SK-N-SH treated with all-trans-retinoic acid at 6 μM for 48 hours (cell line): ENCODE data around the gene LAMA2.

Source experiments
- ATAC-seq: fragments of 200-7000 bp; cut with Tn5 transposase; 3 replicates; pipeline ENCODE4 v1.9.1; 2020; ENCODE audit warnings: mild to moderate bottlenecking, moderate library complexity
- ARNTL ChIP-seq: fragments of 450-650 bp; formaldehyde crosslinking; IDR thresholded peaks from 2 replicates; pipeline ENCODE4 v1.5.0; 2020; ENCODE audit warnings: low read depth, mild to moderate bottlenecking, moderate library complexity, borderline replicate concordance
- BACH2 ChIP-seq: fragments of 250-450 bp; sonication (Bioruptor Pico); IDR thresholded peaks from 2 replicates; pipeline ENCODE4 v1.9.0; 2021; ENCODE audit warnings: mild to moderate bottlenecking, borderline replicate concordance
- CREB5 ChIP-seq: fragments of 250-450 bp; sonication (Bioruptor Pico); IDR thresholded peaks from 2 replicates; pipeline ENCODE4 v1.5.1; 2020; ENCODE audit warnings: low read depth, mild to moderate bottlenecking, moderate library complexity
- CSDC2 ChIP-seq: fragments of 250-450 bp; sonication (Bioruptor Pico); IDR thresholded peaks from 2 replicates; pipeline ENCODE4 v1.5.0; 2020; ENCODE audit warnings: mild to moderate bottlenecking, moderate library complexity
- ESRRG ChIP-seq: fragments of 250-450 bp; sonication (Bioruptor Pico); IDR thresholded peaks from 2 replicates; pipeline ENCODE4 v1.6.1; 2021; ENCODE audit warnings: mild to moderate bottlenecking
- GLIS3 ChIP-seq: fragments of 250-450 bp; sonication (Bioruptor Pico); IDR thresholded peaks from 2 replicates; pipeline ENCODE4 v1.5.0; 2020; ENCODE audit warnings: mild to moderate bottlenecking, moderate library complexity
- ISL1 ChIP-seq: fragments of 250-450 bp; sonication (Bioruptor Pico); IDR thresholded peaks from 2 replicates; pipeline ENCODE4 v2.1.2; 2022; ENCODE audit warnings: mild to moderate bottlenecking, moderate library complexity
- OSR1 ChIP-seq: fragments of 250-450 bp; sonication (Bioruptor Pico); IDR thresholded peaks from 2 replicates; pipeline ENCODE4 v1.8.0; 2022; ENCODE audit warnings: moderate library complexity, mild to moderate bottlenecking, inconsistent platforms
- SNAI2 ChIP-seq: fragments of 250-450 bp; sonication (Bioruptor Pico); IDR thresholded peaks from 2 replicates; pipeline ENCODE4 v1.5.0; 2020; ENCODE audit warnings: mild to moderate bottlenecking, moderate library complexity
- TCF4 ChIP-seq: fragments of 250-450 bp; sonication (Bioruptor Pico); IDR thresholded peaks from 2 replicates; pipeline ENCODE4 v1.8.0; 2021; ENCODE audit warnings: mild to moderate bottlenecking, moderate library complexity, borderline replicate concordance
- TOX ChIP-seq: fragments of 250-450 bp; sonication (Bioruptor Pico); IDR thresholded peaks from 2 replicates; pipeline ENCODE4 v1.8.0; 2021; ENCODE audit warnings: mild to moderate bottlenecking, moderate library complexity, borderline replicate concordance
- TSHZ2 ChIP-seq: fragments of 250-450 bp; sonication (Bioruptor Pico); IDR thresholded peaks from 2 replicates; pipeline ENCODE4 v1.5.0; 2020; ENCODE audit warnings: mild to moderate bottlenecking, moderate library complexity
- ZFP3 ChIP-seq: fragments of 250-450 bp; sonication (Bioruptor Pico); IDR thresholded peaks from 2 replicates; pipeline ENCODE4 v1.5.0; 2020; ENCODE audit warnings: mild to moderate bottlenecking, moderate library complexity
- ZFP30 ChIP-seq: fragments of 450-650 bp; formaldehyde crosslinking; IDR thresholded peaks from 2 replicates; pipeline ENCODE4 v1.5.0; 2022; ENCODE audit warnings: mild to moderate bottlenecking, moderate library complexity
- ZNF565 ChIP-seq: fragments of 450-650 bp; formaldehyde crosslinking; conservative IDR thresholded peaks from 2 replicates; pipeline ENCODE4 v1.5.0; 2020; ENCODE audit warnings: low read depth, mild to moderate bottlenecking, moderate library complexity
- ZNF70 ChIP-seq: fragments of 450-650 bp; formaldehyde crosslinking; IDR thresholded peaks from 2 replicates; pipeline ENCODE4 v1.5.0; 2020; ENCODE audit warnings: mild to moderate bottlenecking, moderate library complexity
- ZNF8 ChIP-seq: fragments of 450-650 bp; formaldehyde crosslinking; IDR thresholded peaks from 2 replicates; pipeline ENCODE4 v1.5.0; 2020; ENCODE audit warnings: mild to moderate bottlenecking, moderate library complexity
- TF ChIP-seq, protein P1 (sequence below): fragments of 250-450 bp; sonication (Bioruptor Pico); IDR thresholded peaks from 2 replicates; pipeline ENCODE4 v1.8.0; 2021; ENCODE audit warnings: low read depth, mild to moderate bottlenecking, moderate library complexity, borderline replicate concordance

Gene LAMA2

GRCh38 chr6:129263176-129263575 is 380.2 kb downstream of the LAMA2 start:
- ATAC-seq = no peak
- TF ChIP-seq ZNF565 (CRISPR knock-in tag) (no peak), BACH2 (CRISPR knock-in tag) (no peak), TOX (no peak), SNAI2 (no peak), CSDC2 (CRISPR knock-in tag) (no peak), TSHZ2 (CRISPR knock-in tag) (no peak), OSR1 (CRISPR knock-in tag) (no peak)

- ATAC-seq = no peak
- TF ChIP-seq ARNTL (CRISPR knock-in tag) = no peak
- TF ChIP-seq TCF4 (CRISPR knock-in tag) = no peak
- TF ChIP-seq OSR1 (CRISPR knock-in tag) = no peak
- TF ChIP-seq ZNF70 (CRISPR knock-in tag) = no peak
- no peak for TF ChIP-seq ZNF8 (CRISPR knock-in tag)
- TF ChIP-seq CSDC2 (CRISPR knock-in tag) = no peak
- no peak for TF ChIP-seq BACH2 (CRISPR knock-in tag)
- no peak for TF ChIP-seq ZFP30 (CRISPR knock-in tag)
- TF ChIP-seq, protein P1, sequence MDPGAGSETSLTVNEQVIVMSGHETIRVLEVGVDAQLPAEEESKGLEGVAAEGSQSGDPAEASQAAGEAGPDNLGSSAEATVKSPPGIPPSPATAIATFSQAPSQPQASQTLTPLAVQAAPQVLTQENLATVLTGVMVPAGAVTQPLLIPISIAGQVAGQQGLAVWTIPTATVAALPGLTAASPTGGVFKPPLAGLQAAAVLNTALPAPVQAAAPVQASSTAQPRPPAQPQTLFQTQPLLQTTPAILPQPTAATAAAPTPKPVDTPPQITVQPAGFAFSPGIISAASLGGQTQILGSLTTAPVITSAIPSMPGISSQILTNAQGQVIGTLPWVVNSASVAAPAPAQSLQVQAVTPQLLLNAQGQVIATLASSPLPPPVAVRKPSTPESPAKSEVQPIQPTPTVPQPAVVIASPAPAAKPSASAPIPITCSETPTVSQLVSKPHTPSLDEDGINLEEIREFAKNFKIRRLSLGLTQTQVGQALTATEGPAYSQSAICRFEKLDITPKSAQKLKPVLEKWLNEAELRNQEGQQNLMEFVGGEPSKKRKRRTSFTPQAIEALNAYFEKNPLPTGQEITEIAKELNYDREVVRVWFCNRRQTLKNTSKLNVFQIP (CRISPR knock-in tag) = no peak
These were observed 381.6 kb downstream of the LAMA2 start for GRCh38 chr6:129264480-129265045.

- TF ChIP-seq ESRRG (CRISPR knock-in tag) (no peak), CSDC2 (CRISPR knock-in tag) (no peak), ZNF565 (CRISPR knock-in tag) (no peak)
- TF ChIP-seq, all 23 proteins: peak for 0
These were observed 384.1 kb downstream of the LAMA2 start for GRCh38 chr6:129267028-129267427.

GRCh38 chr6:129269076-129269475 is 386.1 kb downstream of the LAMA2 start:
- TF ChIP-seq OSR1 (CRISPR knock-in tag) = no peak
- TF ChIP-seq CREB5 (CRISPR knock-in tag) = no peak
- TF ChIP-seq TCF4 (CRISPR knock-in tag) = no peak
- no peak for TF ChIP-seq ZFP3 (CRISPR knock-in tag)
- TF ChIP-seq SNAI2 = no peak
- TF ChIP-seq ZNF8 (CRISPR knock-in tag) = no peak
- no peak for TF ChIP-seq ZNF565 (CRISPR knock-in tag)
- TF ChIP-seq, protein P1 (CRISPR knock-in tag) = no peak
- TF ChIP-seq BACH2 (CRISPR knock-in tag) = no peak
- TF ChIP-seq ISL1 (CRISPR knock-in tag) = no peak
- no peak for TF ChIP-seq GLIS3 (CRISPR knock-in tag)
- no peak for TF ChIP-seq TSHZ2 (CRISPR knock-in tag)
- ATAC-seq = no peak

More at GRCh38 chr6:129267028-129267427, 384.1 kb downstream of the LAMA2 start:
- no peak for ATAC-seq
